SK-N-SH (cell line): ENCODE measurements around the gene UBE3C.

Experiments
- CTCF ChIP-seq: fragments of 200-600 bp; sonication (generic); IDR thresholded peaks from 2 replicates; pipeline ENCODE4 v1.6.1; 2017; ENCODE audit warnings: antibody characterized with exemption, mild to moderate bottlenecking, moderate library complexity
- SMC3 ChIP-seq: IDR thresholded peaks from 2 replicates; pipeline ENCODE4 v1.6.1; 2012; ENCODE audit warnings: low read depth, low read length, improper control_type of control experiment
- TAF1 ChIP-seq: IDR thresholded peaks from 2 replicates; pipeline ENCODE4 v1.6.1; 2012; ENCODE audit warnings: low read depth, mild to moderate bottlenecking, low read length, moderate library complexity, borderline replicate concordance

GRCh38 chr7:157233677-157234076 is 95.0 kb downstream of the UBE3C start:
- TF ChIP-seq CTCF (no peak), TAF1 (no peak), SMC3 (no peak)
